Panc1 (cell line): Measurements from ENCODE around the gene ISG15. TPM values are rescaled to one million over a fixed set of nuclear protein-coding genes. Genes with fewer than 3 reads are reported as not detected.

Experiments used
- ATAC-seq: fragments of 200-7000 bp; cut with Tn5 transposase; 2 replicates; pipeline ENCODE4 v1.9.1; 2020; ENCODE audit warnings: mild to moderate bottlenecking, moderate library complexity
- BruUV-seq: library from RNA; stranded (reverse); fragments of 400-500 nt; replicated peaks from 2 replicates; lab custom pipeline; 2021; lab: Mats Ljungman, UMichigan
- CTCF ChIA-PET: fragments of 300-600 bp; sonication (Branson Sonifier 250); formaldehyde crosslinking; loops from one replicate; lab custom pipeline; 2022; ENCODE audit warnings: antibody characterized with exemption; lab: Charles Lee
- POLR2A ChIA-PET: fragments of 300-600 bp; sonication (Branson Sonifier 250); formaldehyde crosslinking; loops from one replicate; lab custom pipeline; 2022; ENCODE audit warnings: antibody characterized with exemption; lab: Charles Lee
- DNase-seq: peaks from one replicate; pipeline ENCODE4 v3.0.0-alpha.2; 2010; ENCODE audit warnings: low read depth, low spot score
- H3K27ac ChIP-seq: 2 replicates; pipeline ENCODE4 v1.5.1; 2011; ENCODE audit warnings: mild to moderate bottlenecking, low read length, inconsistent platforms
- H3K27me3 ChIP-seq: fragments of 200-500 bp; sonication (Bioruptor generic); 2 replicates; pipeline ENCODE4 v1.6.0; 2014; ENCODE audit warnings: low read length, inconsistent platforms; ENCODE audit not compliant: control insufficient read depth, insufficient read depth
- H3K36me3 ChIP-seq: fragments of 200-500 bp; sonication (Bioruptor generic); 2 replicates; pipeline ENCODE4 v1.5.1; 2014; ENCODE audit warnings: inconsistent platforms, mild to moderate bottlenecking, low read length, moderate library complexity; ENCODE audit not compliant: control insufficient read depth, insufficient read depth
- H3K4me1 ChIP-seq: 2 replicates; pipeline ENCODE4 v1.5.1; 2011; ENCODE audit warnings: inconsistent platforms, mild to moderate bottlenecking, low read length, moderate library complexity; ENCODE audit not compliant: control insufficient read depth, insufficient read depth
- H3K4me3 ChIP-seq, 2 experiments: 2 replicates each; pipeline ENCODE4 v1.5.1; 2011 to 2012; ENCODE audit warnings: low read depth in 2 of 2, low read length in 2 of 2, mild to moderate bottlenecking in 2 of 2, inconsistent platforms in 1 of 2, moderate library complexity in 1 of 2
- H3K9me3 ChIP-seq: fragments of 200-500 bp; sonication (Bioruptor generic); 2 replicates; pipeline ENCODE4 v1.5.1; 2014; ENCODE audit warnings: low read depth, mild to moderate bottlenecking, inconsistent platforms, low read length, moderate library complexity; ENCODE audit not compliant: control insufficient read depth, insufficient read depth
- POLR2AphosphoS5 ChIP-seq: IDR thresholded peaks from 2 replicates; pipeline ENCODE4 v1.6.1; 2012; ENCODE audit warnings: mild to moderate bottlenecking, low read depth, low read length, moderate library complexity
- SIN3A ChIP-seq: IDR thresholded peaks from 2 replicates; pipeline ENCODE4 v1.6.1; 2012; ENCODE audit warnings: low read depth, mild to moderate bottlenecking, low read length, moderate library complexity, borderline replicate concordance; ENCODE audit not compliant: insufficient read depth
- TCF7L2 ChIP-seq: IDR thresholded peaks from 2 replicates; pipeline ENCODE4 v1.6.1; 2011; ENCODE audit warnings: mild to moderate bottlenecking, low read depth, low read length, inconsistent platforms
- in situ Hi-C: cut with HindIII; loops from 2 replicates; pipeline ENCODE4 v1.10.0; 2016; ENCODE audit warnings: low sequenced_read_pairs, low pct_unique_long_range_greater_than_20kb
- intact Hi-C: fragments of 100-400 bp; cut with micrococcal nuclease; formaldehyde crosslinking; loops from one replicate; pipeline ENCODE4 v1.10.0; 2022; ENCODE audit not compliant: unreplicated experiment
- total RNA-seq: library from RNA; stranded (reverse); gene quantifications from one replicate; pipeline ENCODE4 v1.2.1, GENCODE V29; 2021; ENCODE audit not compliant: unreplicated experiment
- TF ChIP-seq, protein P1 (sequence below): fragments of 450-650 bp; IDR thresholded peaks from 2 replicates; pipeline ENCODE4 v1.5.1; 2017; ENCODE audit warnings: mild to moderate bottlenecking
- TF ChIP-seq, protein P2 (sequence below), 2 experiments: IDR thresholded peaks; 2 replicates each; pipeline ENCODE4 v1.6.1; 2011 to 2012; ENCODE audit warnings: low read depth in 2 of 2, control low read depth in 1 of 2, low read length in 1 of 2, mild to moderate bottlenecking in 1 of 2, moderate library complexity in 1 of 2; ENCODE audit not compliant: insufficient read depth in 1 of 2

ISG15 gene
- total RNA-seq, 1 experiment from 2014 or later, result 102 TPM

DNA sequence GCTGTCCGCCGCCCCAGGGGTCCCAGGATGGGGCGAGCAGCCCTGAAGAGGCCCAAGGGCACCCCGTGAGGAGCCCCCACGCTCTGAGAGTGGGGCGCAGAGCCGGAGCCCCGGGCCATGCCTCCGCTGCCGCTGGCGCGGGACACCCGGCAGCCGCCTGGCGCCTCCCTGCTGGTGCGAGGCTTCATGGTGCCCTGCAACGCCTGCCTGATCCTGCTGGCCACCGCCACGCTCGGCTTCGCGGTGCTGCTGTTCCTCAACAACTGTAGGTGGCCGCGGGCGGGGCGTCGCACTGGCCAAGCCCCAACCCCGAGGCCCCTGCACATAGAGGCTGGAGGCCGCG lies 21.1 kb downstream of the ISG15 start:
- BruUV-seq, result no TSS peak
- in situ Hi-C loops, result no loop called here
- intact Hi-C loops, result no loop called here
- Histone ChIP-seq H3K9me3 (no peaks in the 10 kb centered on the region), H3K4me1 (0 out of 2 replicates have a peak, but pooled peaks cover 2% of the 10 kb centered on the region), H3K36me3 (no peaks in the 10 kb centered on the region), H3K4me3 (no peak overlapping the region), H3K27ac (no peak overlapping the region), H3K27me3 (no peaks in the 10 kb centered on the region)
- ATAC-seq (no peak), DNase-seq (no peak)
- ChIA-PET CTCF (no interaction called here), POLR2A (no interaction called here)
- no peak for TF ChIP-seq SIN3A
- TF ChIP-seq, protein P1, sequence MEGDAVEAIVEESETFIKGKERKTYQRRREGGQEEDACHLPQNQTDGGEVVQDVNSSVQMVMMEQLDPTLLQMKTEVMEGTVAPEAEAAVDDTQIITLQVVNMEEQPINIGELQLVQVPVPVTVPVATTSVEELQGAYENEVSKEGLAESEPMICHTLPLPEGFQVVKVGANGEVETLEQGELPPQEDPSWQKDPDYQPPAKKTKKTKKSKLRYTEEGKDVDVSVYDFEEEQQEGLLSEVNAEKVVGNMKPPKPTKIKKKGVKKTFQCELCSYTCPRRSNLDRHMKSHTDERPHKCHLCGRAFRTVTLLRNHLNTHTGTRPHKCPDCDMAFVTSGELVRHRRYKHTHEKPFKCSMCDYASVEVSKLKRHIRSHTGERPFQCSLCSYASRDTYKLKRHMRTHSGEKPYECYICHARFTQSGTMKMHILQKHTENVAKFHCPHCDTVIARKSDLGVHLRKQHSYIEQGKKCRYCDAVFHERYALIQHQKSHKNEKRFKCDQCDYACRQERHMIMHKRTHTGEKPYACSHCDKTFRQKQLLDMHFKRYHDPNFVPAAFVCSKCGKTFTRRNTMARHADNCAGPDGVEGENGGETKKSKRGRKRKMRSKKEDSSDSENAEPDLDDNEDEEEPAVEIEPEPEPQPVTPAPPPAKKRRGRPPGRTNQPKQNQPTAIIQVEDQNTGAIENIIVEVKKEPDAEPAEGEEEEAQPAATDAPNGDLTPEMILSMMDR, result no peak; the same call in 1 of the 2 replicates
- TF ChIP-seq, protein P2, sequence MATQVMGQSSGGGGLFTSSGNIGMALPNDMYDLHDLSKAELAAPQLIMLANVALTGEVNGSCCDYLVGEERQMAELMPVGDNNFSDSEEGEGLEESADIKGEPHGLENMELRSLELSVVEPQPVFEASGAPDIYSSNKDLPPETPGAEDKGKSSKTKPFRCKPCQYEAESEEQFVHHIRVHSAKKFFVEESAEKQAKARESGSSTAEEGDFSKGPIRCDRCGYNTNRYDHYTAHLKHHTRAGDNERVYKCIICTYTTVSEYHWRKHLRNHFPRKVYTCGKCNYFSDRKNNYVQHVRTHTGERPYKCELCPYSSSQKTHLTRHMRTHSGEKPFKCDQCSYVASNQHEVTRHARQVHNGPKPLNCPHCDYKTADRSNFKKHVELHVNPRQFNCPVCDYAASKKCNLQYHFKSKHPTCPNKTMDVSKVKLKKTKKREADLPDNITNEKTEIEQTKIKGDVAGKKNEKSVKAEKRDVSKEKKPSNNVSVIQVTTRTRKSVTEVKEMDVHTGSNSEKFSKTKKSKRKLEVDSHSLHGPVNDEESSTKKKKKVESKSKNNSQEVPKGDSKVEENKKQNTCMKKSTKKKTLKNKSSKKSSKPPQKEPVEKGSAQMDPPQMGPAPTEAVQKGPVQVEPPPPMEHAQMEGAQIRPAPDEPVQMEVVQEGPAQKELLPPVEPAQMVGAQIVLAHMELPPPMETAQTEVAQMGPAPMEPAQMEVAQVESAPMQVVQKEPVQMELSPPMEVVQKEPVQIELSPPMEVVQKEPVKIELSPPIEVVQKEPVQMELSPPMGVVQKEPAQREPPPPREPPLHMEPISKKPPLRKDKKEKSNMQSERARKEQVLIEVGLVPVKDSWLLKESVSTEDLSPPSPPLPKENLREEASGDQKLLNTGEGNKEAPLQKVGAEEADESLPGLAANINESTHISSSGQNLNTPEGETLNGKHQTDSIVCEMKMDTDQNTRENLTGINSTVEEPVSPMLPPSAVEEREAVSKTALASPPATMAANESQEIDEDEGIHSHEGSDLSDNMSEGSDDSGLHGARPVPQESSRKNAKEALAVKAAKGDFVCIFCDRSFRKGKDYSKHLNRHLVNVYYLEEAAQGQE (IDR thresholded peaks at IDR 0.05; ENCODE audit: insufficient read depth in 1 of 2, low read depth in 2 of 2, low read length in 1 of 2), result no peak

DNA sequence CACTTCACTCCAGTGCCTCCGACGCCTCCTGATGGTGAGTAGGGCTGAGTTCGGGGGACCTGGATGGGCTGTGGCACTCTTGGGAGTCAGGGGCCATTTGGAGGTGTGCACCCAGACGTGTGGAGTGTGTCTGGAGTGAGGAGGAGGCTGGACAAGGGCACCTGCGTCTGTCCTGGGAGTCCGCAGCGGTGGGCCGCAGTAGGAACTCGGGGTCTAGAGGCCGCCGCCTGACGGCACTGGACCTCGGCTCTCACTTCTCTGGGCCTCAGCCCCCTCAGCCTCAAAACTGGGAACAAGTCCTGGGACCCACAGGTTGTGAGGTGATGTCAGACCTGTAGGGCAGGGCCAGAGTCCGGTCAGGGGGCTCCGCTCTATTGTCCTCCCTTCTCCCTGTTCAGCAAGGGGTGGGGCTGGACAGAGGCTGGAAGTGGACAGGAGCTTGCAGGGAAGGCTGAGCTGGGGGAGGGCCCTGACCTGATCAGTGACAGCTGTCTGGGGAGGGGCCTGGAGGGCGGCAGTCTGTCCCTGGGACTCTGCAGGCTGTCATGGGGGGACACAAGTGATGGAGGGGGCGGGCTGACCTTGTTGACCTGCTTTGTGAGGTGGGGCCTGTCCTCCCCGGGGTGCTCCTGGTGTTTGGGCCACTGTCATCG lies 22.1 kb downstream of the ISG15 start:
- no peak overlapping the region for H3K27ac ChIP-seq
- CTCF ChIA-PET, result no interaction called here
- no TSS peak for BruUV-seq
- H3K4me3 ChIP-seq, result no peak overlapping the region
- intact Hi-C loops, result no loop called here
- DNase-seq, result no peak
- POLR2A ChIA-PET, result no interaction called here
- H3K9me3 ChIP-seq, result no peaks in the 10 kb centered on the region
- H3K27me3 ChIP-seq, result no peaks in the 10 kb centered on the region
- ATAC-seq, result no peak
- peaks cover 8% of the 10 kb centered on the region; the same call in 1 of the 2 replicates for H3K4me1 ChIP-seq
- no peaks in the 10 kb centered on the region for H3K36me3 ChIP-seq
- TF ChIP-seq, protein P1, result no peak
- TF ChIP-seq TCF7L2 (no peak), SIN3A (no peak), POLR2AphosphoS5 (no peak)
- TF ChIP-seq, protein P2 (IDR thresholded peaks at IDR 0.05; ENCODE audit: insufficient read depth in 1 of 2, low read depth in 2 of 2, low read length in 1 of 2), result no peak
- in situ Hi-C loops, result no loop called here
